ENCODE measurements around the gene ACSL1. TPM values are rescaled to one million over a fixed set of nuclear protein-coding genes. Genes with fewer than 3 reads are reported as not detected.

ACSL1 gene
- total and polyA plus RNA-seq, 2 donors from 2014 or later, result 98.1 to 322 TPM

DNA sequence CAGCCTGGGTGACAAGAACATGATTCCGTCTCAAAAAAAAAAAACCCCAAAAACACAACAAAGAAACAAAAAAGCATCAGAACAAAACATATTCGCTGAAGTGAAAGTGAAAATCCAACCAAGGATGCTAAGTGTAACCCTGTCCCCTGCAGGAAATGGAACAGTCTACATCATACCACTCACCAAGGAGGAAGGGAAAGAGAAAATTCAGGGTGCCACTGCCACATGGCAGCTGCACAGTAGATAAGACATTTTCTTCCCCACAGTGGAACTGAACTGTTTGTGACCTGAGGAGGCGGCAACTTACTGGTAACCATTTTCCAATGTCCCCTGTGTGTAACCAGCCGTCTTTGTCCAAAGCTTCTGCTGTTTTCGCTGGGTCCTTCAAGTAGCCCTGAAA is 63.7 kb downstream of the ACSL1 start:
- peaks cover 0 to 9% (median 0%) of the 10 kb centered on the region in 3 donors for H3K4me1 ChIP-seq (ENCODE audit: control insufficient read depth in 2 of 3, insufficient read depth in 2 of 3, low read depth in 1 of 3, low read length in 3 of 3)
- H3K9me3 ChIP-seq (ENCODE audit: control insufficient read depth in 2 of 3, insufficient read depth in 1 of 3, low read length in 3 of 3), result no peaks in the 10 kb centered on the region
- no peak overlapping the region for H3K9ac ChIP-seq (ENCODE audit: low read length in 3 of 3)
- H3K27ac ChIP-seq (ENCODE audit: low read depth in 2 of 2, low read length in 2 of 2), result no peak overlapping the region
- no peak overlapping the region for H3K4me3 ChIP-seq (ENCODE audit: low read length in 3 of 3)
- peaks cover 0 to 56% (median 49%) of the 10 kb centered on the region in 3 donors for H3K36me3 ChIP-seq (ENCODE audit: control insufficient read depth in 2 of 3, insufficient read depth in 3 of 3, low read length in 3 of 3)
- FAIRE-seq (no peak), DNase-seq (no peak)
- no peaks in the 10 kb centered on the region for H3K27me3 ChIP-seq (ENCODE audit: control insufficient read depth, insufficient read depth, low read length)
- TF ChIP-seq, protein P1, sequence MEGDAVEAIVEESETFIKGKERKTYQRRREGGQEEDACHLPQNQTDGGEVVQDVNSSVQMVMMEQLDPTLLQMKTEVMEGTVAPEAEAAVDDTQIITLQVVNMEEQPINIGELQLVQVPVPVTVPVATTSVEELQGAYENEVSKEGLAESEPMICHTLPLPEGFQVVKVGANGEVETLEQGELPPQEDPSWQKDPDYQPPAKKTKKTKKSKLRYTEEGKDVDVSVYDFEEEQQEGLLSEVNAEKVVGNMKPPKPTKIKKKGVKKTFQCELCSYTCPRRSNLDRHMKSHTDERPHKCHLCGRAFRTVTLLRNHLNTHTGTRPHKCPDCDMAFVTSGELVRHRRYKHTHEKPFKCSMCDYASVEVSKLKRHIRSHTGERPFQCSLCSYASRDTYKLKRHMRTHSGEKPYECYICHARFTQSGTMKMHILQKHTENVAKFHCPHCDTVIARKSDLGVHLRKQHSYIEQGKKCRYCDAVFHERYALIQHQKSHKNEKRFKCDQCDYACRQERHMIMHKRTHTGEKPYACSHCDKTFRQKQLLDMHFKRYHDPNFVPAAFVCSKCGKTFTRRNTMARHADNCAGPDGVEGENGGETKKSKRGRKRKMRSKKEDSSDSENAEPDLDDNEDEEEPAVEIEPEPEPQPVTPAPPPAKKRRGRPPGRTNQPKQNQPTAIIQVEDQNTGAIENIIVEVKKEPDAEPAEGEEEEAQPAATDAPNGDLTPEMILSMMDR (IDR thresholded peaks at IDR 0.05; ENCODE audit: borderline replicate concordance, extremely low read depth, insufficient read depth), result no peak
- intact Hi-C loops (cut with DNase I), result no loop called here

DNA sequence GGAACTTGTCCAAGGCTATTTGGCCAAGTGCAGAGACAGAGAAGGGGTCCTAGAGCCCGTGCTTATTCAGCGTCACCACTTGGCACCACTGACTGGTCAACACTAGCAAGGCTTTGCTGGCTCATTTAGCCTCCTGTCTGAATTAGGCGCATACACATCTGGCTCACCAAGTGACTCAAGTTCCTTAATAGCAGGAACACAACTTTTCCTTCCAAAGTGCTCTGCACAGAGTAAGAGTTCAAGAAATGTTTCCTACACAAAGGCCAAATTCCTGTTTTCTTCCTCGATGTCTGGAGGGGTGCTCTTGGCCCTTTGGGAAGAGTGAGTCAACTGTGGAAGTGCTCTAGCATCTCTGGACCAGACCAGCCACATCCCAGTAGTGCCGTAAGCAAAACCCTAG is 65.1 kb downstream of the ACSL1 start:
- Histone ChIP-seq H3K36me3 (ENCODE audit: control insufficient read depth in 2 of 3, insufficient read depth in 3 of 3, low read length in 3 of 3) (peaks cover 0 to 57% (median 54%) of the 10 kb centered on the region in 3 donors), H3K9ac (ENCODE audit: low read length in 3 of 3) (no peak overlapping the region), H3K9me3 (ENCODE audit: control insufficient read depth in 2 of 3, insufficient read depth in 1 of 3, low read length in 3 of 3) (no peaks in the 10 kb centered on the region), H3K4me1 (ENCODE audit: control insufficient read depth in 2 of 3, insufficient read depth in 2 of 3, low read depth in 1 of 3, low read length in 3 of 3) (peaks cover 0 to 6% (median 0%) of the 10 kb centered on the region in 3 donors), H3K27me3 (ENCODE audit: control insufficient read depth, insufficient read depth, low read length) (no peaks in the 10 kb centered on the region), H3K27ac (ENCODE audit: low read depth in 2 of 2, low read length in 2 of 2) (no peak overlapping the region), H3K4me3 (ENCODE audit: low read length in 3 of 3) (no peak overlapping the region)
- no peak for DNase-seq
- TF ChIP-seq, protein P1 (IDR thresholded peaks at IDR 0.05; ENCODE audit: borderline replicate concordance, extremely low read depth, insufficient read depth), result no peak
- no peak for FAIRE-seq
- intact Hi-C loops (cut with DNase I), result no loop called here

DNA sequence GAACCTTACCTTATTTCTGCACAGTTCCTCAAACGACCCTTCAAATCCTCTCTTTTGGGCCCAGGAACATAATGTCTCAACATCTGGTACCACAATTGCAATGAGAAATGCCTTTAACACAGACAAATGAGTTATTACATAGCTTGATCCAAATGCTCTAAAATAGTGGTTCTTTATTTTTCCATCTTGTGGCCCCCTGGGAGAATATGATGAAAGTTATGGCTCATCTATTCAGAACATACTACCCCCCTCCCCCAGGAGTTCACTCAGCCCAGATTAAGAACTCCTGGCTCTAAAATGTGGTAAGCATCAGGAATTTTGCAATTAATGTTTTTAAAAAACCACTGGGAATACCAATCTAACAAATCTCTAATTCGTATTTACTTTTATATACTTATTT is 68.0 kb downstream of the ACSL1 start:
- peaks cover 0 to 66% (median 43%) of the 10 kb centered on the region in 3 donors for H3K36me3 ChIP-seq (ENCODE audit: control insufficient read depth in 2 of 3, insufficient read depth in 3 of 3, low read length in 3 of 3)
- FAIRE-seq (no peak), DNase-seq (no peak)
- no peak overlapping the region for H3K4me3 ChIP-seq (ENCODE audit: low read length in 3 of 3)
- no peaks in the 10 kb centered on the region for H3K27me3 ChIP-seq (ENCODE audit: control insufficient read depth, insufficient read depth, low read length)
- H3K4me1 ChIP-seq (ENCODE audit: control insufficient read depth in 2 of 3, insufficient read depth in 2 of 3, low read depth in 1 of 3, low read length in 3 of 3), result peaks cover 0 to 4% (median 0%) of the 10 kb centered on the region in 3 donors
- no peaks in the 10 kb centered on the region for H3K9me3 ChIP-seq (ENCODE audit: control insufficient read depth in 2 of 3, insufficient read depth in 1 of 3, low read length in 3 of 3)
- TF ChIP-seq, protein P1 (IDR thresholded peaks at IDR 0.05; ENCODE audit: borderline replicate concordance, extremely low read depth, insufficient read depth), result no peak
- intact Hi-C loops (cut with DNase I), result no loop called here
- no peak overlapping the region for H3K27ac ChIP-seq (ENCODE audit: low read depth in 2 of 2, low read length in 2 of 2)
- no peak overlapping the region for H3K9ac ChIP-seq (ENCODE audit: low read length in 3 of 3)

DNA sequence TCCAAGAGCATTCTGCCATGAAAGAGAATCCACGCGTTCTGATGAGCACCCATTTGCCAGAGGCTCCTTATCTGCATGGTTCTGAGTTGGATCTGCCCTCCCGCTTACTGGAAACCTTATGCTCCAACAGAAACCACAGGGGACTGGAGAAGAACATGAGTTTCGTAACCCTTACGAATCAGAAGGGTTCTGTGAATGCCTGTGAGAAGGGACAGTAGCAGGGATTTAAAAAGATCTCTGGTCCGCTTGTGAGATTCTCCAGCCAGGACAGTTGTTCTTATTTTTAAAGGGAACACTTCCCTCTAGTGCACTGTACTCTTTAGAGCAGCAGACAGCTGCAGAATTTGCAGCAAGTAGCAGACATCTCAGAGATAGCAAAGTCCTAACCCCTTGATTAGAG is 69.4 kb downstream of the ACSL1 start:
- intact Hi-C loops (cut with DNase I), result no loop called here
- H3K4me1 ChIP-seq (ENCODE audit: control insufficient read depth in 2 of 3, insufficient read depth in 2 of 3, low read depth in 1 of 3, low read length in 3 of 3), result no peaks in the 10 kb centered on the region
- H3K27ac ChIP-seq (ENCODE audit: low read depth in 2 of 2, low read length in 2 of 2), result no peak overlapping the region
- H3K27me3 ChIP-seq (ENCODE audit: control insufficient read depth, insufficient read depth, low read length), result no peaks in the 10 kb centered on the region
- H3K9me3 ChIP-seq (ENCODE audit: control insufficient read depth in 2 of 3, insufficient read depth in 1 of 3, low read length in 3 of 3), result no peaks in the 10 kb centered on the region
- FAIRE-seq (no peak), DNase-seq (no peak)
- no peak overlapping the region for H3K4me3 ChIP-seq (ENCODE audit: low read length in 3 of 3)
- H3K9ac ChIP-seq (ENCODE audit: low read length in 3 of 3), result no peak overlapping the region
- TF ChIP-seq, protein P1 (IDR thresholded peaks at IDR 0.05; ENCODE audit: borderline replicate concordance, extremely low read depth, insufficient read depth), result no peak
- peaks cover 0 to 59% (median 35%) of the 10 kb centered on the region in 3 donors for H3K36me3 ChIP-seq (ENCODE audit: control insufficient read depth in 2 of 3, insufficient read depth in 3 of 3, low read length in 3 of 3)

Measured in kidney (tissue), 14 donors.